Endodermal cell (in vitro differentiated cells): ENCODE measurements around the gene RGS11. TPM values are rescaled to one million over a fixed set of nuclear protein-coding genes. Genes with fewer than 3 reads are reported as not detected.

Source experiments
- DNase-seq: peaks from one replicate; pipeline ENCODE4 v3.0.0-alpha.2; 2017
- H3K27ac ChIP-seq: 2 replicates; pipeline ENCODE4 v1.5.1; 2013; ENCODE audit warnings: mild to moderate bottlenecking, low read depth, low read length, moderate library complexity
- H3K27me3 ChIP-seq: 2 replicates; pipeline ENCODE4 v1.6.1; 2013; ENCODE audit warnings: mild to moderate bottlenecking, low read length, moderate library complexity; ENCODE audit not compliant: insufficient read depth, control insufficient read depth, poor library complexity, severe bottlenecking
- H3K36me3 ChIP-seq: 2 replicates; pipeline ENCODE4 v1.7.0; 2013; ENCODE audit warnings: mild to moderate bottlenecking, low read length, moderate library complexity; ENCODE audit not compliant: control insufficient read depth, insufficient read depth
- H3K4me1 ChIP-seq: one replicate; pipeline ENCODE4 v1.7.0; 2013; ENCODE audit warnings: low read length; ENCODE audit not compliant: control insufficient read depth, insufficient read depth
- H3K4me3 ChIP-seq: 2 replicates; pipeline ENCODE4 v1.5.1; 2013; ENCODE audit warnings: mild to moderate bottlenecking, low read length, moderate library complexity
- H3K9ac ChIP-seq: 2 replicates; pipeline ENCODE4 v1.6.1; 2013; ENCODE audit warnings: mild to moderate bottlenecking, low read length, moderate library complexity; ENCODE audit not compliant: poor library complexity, severe bottlenecking; ENCODE audit errors: extremely low read depth
- H3K9me3 ChIP-seq: 2 replicates; pipeline ENCODE4 v1.6.1; 2013; ENCODE audit warnings: mild to moderate bottlenecking, low read length, moderate library complexity; ENCODE audit not compliant: control insufficient read depth
- H3K27ac Mint-ChIP-seq: 2 replicates; pipeline ENCODE4 v1.8.0; 2020; ENCODE audit warnings: mixed read lengths
- H3K27me3 Mint-ChIP-seq: 2 replicates; pipeline ENCODE4 v1.8.0; 2021; ENCODE audit warnings: mild to moderate bottlenecking, mixed read lengths; ENCODE audit not compliant: insufficient read depth
- H3K36me3 Mint-ChIP-seq: 2 replicates; pipeline ENCODE4 v1.8.0; 2020; ENCODE audit warnings: low read depth, mixed read lengths
- H3K4me1 Mint-ChIP-seq: 2 replicates; pipeline ENCODE4 v1.8.0; 2020; ENCODE audit warnings: mixed read lengths
- H3K4me3 Mint-ChIP-seq: 2 replicates; pipeline ENCODE4 v1.8.0; 2020; ENCODE audit warnings: mild to moderate bottlenecking, moderate library complexity, mixed read lengths
- H3K9me3 Mint-ChIP-seq: 2 replicates; pipeline ENCODE4 v1.8.0; 2020; ENCODE audit warnings: mild to moderate bottlenecking, mixed read lengths
- CTCF ChIP-seq: fragments of 200-600 bp; sonication (generic); conservative IDR thresholded peaks from 2 replicates; pipeline ENCODE4 v1.5.0; 2021; ENCODE audit warnings: antibody characterized with exemption, mild to moderate bottlenecking
- WGBS, 2 experiments: methylation state at CpG; one replicate each; pipeline versions ENCODE4 v1.1.5 to v1.1.7; 2013; ENCODE audit warnings: missing lambda C conversion rate in 2 of 2, mixed read lengths in 1 of 2; ENCODE audit not compliant: insufficient coverage in 1 of 2, insufficient read length in 1 of 2; 5-methylcytosine and 5-hydroxymethylcytosine counted together
- total RNA-seq, 2 donors: library from RNA; stranded (reverse); fragmentation: NEBNext Ultra II Directional in 1 of 2; extraction: Animal tissue kit (Norgen Biotek cat#: 25700) in 1 of 2; gene quantifications; 2 replicates in 1 of 2; 3 replicates in 1 of 2; pipeline ENCODE4 v1.2.1, GENCODE V29; 2021

RGS11 gene
- total RNA-seq, 2 donors from 2014 or later: 2.0 to 7.8 TPM

- peaks cover 25% of the 10 kb centered on the region for H3K36me3 ChIP-seq
- Mint-ChIP-seq H3K9me3 (peaks cover 8% of the 10 kb centered on the region), H3K4me3 (no peak overlapping the region), H3K4me1 (no peaks in the 10 kb centered on the region), H3K27me3 (no peaks in the 10 kb centered on the region), H3K27ac (no peak overlapping the region), H3K36me3 (peaks cover 39% of the 10 kb centered on the region)
- no peaks in the 10 kb centered on the region for H3K4me1 ChIP-seq
- 94 to 96% methylated on average over 18 to 33 of the region's 33 CpGs for WGBS, 2 experiments
- no peak for DNase-seq
- H3K4me3 ChIP-seq: no peak overlapping the region
- no peaks in the 10 kb centered on the region for H3K9me3 ChIP-seq
- H3K27ac ChIP-seq: no peak overlapping the region
- no peaks in the 10 kb centered on the region for H3K27me3 ChIP-seq
- no peak for TF ChIP-seq CTCF
- no peak overlapping the region for H3K9ac ChIP-seq
Measured at GRCh38 chr16:287981-288920, 12.5 kb upstream of the RGS11 start.

DNA sequence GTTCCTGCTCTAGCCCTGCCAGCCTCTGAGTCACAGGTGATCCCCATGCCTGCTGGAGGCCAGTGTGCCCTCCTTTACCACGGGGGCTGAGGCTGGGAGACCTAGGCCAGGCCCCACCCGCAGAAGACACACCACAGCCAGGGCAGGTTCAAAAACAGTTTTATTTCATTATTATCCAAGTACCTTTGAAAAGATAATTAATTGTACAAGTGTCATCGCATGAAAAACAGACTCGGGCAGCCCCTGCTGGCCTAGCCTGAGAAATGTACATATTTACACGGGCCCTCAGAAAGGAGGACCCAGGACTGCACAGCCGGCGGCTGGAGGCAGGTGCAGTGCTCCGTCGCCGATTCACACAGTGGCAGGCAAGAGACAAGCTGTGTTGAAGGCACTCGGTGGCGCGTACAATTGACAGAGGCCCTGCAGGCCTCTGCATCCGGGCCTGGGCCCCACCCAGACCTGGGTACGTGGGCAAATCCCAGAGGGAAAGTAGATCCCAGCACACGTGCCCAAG lies 11.6 kb upstream of the RGS11 start:
- H3K4me3 ChIP-seq: no peak overlapping the region
- H3K9me3 ChIP-seq: no peaks in the 10 kb centered on the region
- WGBS, 2 experiments: 92 to 98% methylated on average over 7 to 16 of the region's 16 CpGs
- peaks cover 23% of the 10 kb centered on the region for H3K36me3 ChIP-seq
- no peak overlapping the region for H3K27ac ChIP-seq
- no peaks in the 10 kb centered on the region for H3K4me1 ChIP-seq
- no peak overlapping the region for H3K27ac Mint-ChIP-seq
- H3K27me3 Mint-ChIP-seq: no peaks in the 10 kb centered on the region
- no peaks in the 10 kb centered on the region for H3K4me1 Mint-ChIP-seq
- peaks cover 35% of the 10 kb centered on the region for H3K36me3 Mint-ChIP-seq
- no peak overlapping the region for H3K4me3 Mint-ChIP-seq
- peaks cover 8% of the 10 kb centered on the region for H3K9me3 Mint-ChIP-seq
- DNase-seq: no peak
- H3K27me3 ChIP-seq: no peaks in the 10 kb centered on the region
- no peak for TF ChIP-seq CTCF
- H3K9ac ChIP-seq: no peak overlapping the region

GRCh38 chr16:286491-287297 lies 10.9 kb upstream of the RGS11 start:
- H3K27ac Mint-ChIP-seq: no peak overlapping the region
- H3K36me3 Mint-ChIP-seq: peaks cover 34% of the 10 kb centered on the region
- no peak for DNase-seq
- Histone ChIP-seq H3K9me3 (no peaks in the 10 kb centered on the region), H3K4me1 (peaks cover 3% of the 10 kb centered on the region), H3K9ac (no peak overlapping the region), H3K36me3 (peaks cover 20% of the 10 kb centered on the region), H3K4me3 (no peak overlapping the region), H3K27ac (no peak overlapping the region), H3K27me3 (no peaks in the 10 kb centered on the region)
- no peak for TF ChIP-seq CTCF
- WGBS, 2 experiments: 95% methylated on average over 17 to 22 of the region's 22 CpGs
- no peaks in the 10 kb centered on the region for H3K4me1 Mint-ChIP-seq
- H3K4me3 Mint-ChIP-seq: no peak overlapping the region
- H3K27me3 Mint-ChIP-seq: no peaks in the 10 kb centered on the region
- H3K9me3 Mint-ChIP-seq: peaks cover 8% of the 10 kb centered on the region
